Activated T-helper 1 cell treated with anti-CD3 and anti-CD28 coated beads, Interleukin-12 subunit alpha, Interleukin-12 subunit beta, Interleukin-2, Interleukin-4 antibody, amounts not matched to agents 30 ng/mL and 10 ng/mL and 1 ng/mL, durations not matched to agents 14 hours and 24 hours and 36 hours (primary cell): ENCODE data around the gene RASIP1. TPM values are rescaled to one million over a fixed set of nuclear protein-coding genes. Genes with fewer than 3 reads are reported as not detected.
"Not testable (repeated sequence)": the region's sequence is repeated elsewhere in the genome, so short reads cannot be mapped to it uniquely, and the experiment has no call there.

Source experiments
- DNase-seq: peaks from one replicate; pipeline ENCODE4 v3.0.0; 2021; ENCODE audit warnings: low spot score
- H3K27ac Mint-ChIP-seq: one replicate; pipeline ENCODE4 v1.8.0; 2021; ENCODE audit warnings: mild to moderate bottlenecking, mixed read lengths
- H3K27me3 Mint-ChIP-seq: one replicate; pipeline ENCODE4 v1.8.0; 2022; ENCODE audit warnings: mild to moderate bottlenecking, moderate library complexity, mixed read lengths; ENCODE audit not compliant: insufficient read depth
- H3K36me3 Mint-ChIP-seq: one replicate; pipeline ENCODE4 v1.8.0; 2021; ENCODE audit warnings: low read depth, mixed read lengths
- H3K4me1 Mint-ChIP-seq: one replicate; pipeline ENCODE4 v1.8.0; 2021; ENCODE audit warnings: low read depth, mixed read lengths
- H3K4me3 Mint-ChIP-seq: one replicate; pipeline ENCODE4 v1.8.0; 2021; ENCODE audit warnings: mild to moderate bottlenecking, moderate library complexity, mixed read lengths
- H3K9me3 Mint-ChIP-seq: one replicate; pipeline ENCODE4 v1.8.0; 2021; ENCODE audit warnings: mixed read lengths
- intact Hi-C: fragments of 100-400 bp; cut with micrococcal nuclease; formaldehyde crosslinking; loops from one replicate; pipeline ENCODE4 v1.15.1; 2024
- total RNA-seq: library from RNA; stranded (reverse); gene quantifications from 2 replicates; pipeline ENCODE4 v1.2.3, GENCODE V29; 2022

RASIP1 gene
- 0.44 and 0.88 TPM in 2 replicates for total RNA-seq

DNA sequence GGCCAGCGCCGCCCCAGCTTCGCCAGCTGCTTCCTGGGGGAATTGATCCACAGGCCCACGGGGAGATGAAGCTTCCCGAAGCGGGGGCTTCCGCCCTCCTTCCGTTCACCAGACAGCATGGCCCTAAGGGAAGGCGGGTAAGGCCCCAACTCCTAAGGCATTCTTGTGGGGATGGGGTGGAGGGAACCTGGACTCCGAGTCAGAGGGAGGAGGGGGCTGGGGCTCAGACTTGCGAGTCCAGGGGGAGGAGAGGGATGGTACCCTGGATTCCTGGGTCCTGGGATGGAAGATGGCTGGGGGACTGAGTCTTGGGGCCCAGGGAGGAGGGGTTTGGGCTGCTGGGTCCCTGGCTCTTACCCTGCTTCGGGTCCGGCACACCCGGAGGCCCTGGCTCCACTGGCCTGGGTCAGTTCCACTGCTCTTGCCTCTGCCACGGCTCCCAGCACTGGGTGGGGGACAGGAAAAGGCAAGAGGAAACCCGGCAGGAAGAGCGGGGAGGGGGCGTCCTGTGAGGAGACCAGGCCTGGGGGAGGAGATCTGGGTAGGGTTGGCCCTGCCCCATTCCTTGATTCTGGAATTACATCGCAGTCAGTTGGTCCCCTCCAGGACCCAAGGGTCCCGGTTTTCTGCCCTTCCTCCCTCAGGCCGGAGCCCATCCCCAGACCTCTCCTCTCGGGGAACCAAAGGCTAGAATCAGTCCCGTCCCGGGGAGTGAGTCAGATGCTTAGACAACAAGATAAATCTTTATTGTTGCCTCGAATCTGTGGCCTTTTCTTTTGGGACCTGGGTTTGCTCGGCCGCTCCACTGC, at the start of gene RASIP1:
Gene RASIP1 (minus strand): TSS at position 447 of the 809 bp plus-strand sequence. CDS start 328 bp downstream, at position 119.
- no peaks in the 10 kb centered on the region for H3K27me3 Mint-ChIP-seq
- H3K4me1 Mint-ChIP-seq: peaks cover 18% of the 10 kb centered on the region
- intact Hi-C loops: loop anchor here (10.0 kb wide), 1 partner anchor 326 kb away; no protein-coding TSS in a partner anchor
- H3K27ac Mint-ChIP-seq: no peak within 1 kb of the TSS
- H3K4me3 Mint-ChIP-seq: peak within 1 kb of the TSS; percentile 33
- no peaks in the 10 kb centered on the region for H3K9me3 Mint-ChIP-seq
- no peak for DNase-seq
- H3K36me3 Mint-ChIP-seq: no peaks in the 10 kb centered on the region

- intact Hi-C loops, H3K4me1 Mint-ChIP-seq, DNase-seq, H3K4me3 Mint-ChIP-seq, H3K27me3 Mint-ChIP-seq, H3K27ac Mint-ChIP-seq, H3K9me3 Mint-ChIP-seq, H3K36me3 Mint-ChIP-seq: not testable (repeated sequence)
These were observed 46.9 kb upstream of the RASIP1 start for GRCh38 chr19:48787331-48787730.

DNA sequence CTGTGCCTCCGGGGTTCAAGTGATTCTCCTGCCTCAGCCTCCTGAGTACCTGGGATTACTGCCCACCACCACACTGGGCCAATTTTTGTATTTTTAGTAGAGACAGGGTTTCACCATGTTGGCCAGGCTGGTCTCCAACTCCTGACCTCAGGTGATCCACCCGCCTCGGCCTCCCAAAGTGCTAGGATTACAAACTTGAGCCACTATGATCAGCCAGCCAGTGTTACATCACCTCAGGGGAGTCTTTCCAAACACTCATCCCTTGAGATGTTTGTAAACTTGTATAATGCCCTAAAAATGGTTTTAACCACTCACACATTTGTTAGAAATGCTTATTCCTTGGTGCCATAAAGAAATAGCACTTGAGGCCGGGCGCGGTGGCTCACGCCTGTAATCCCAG, 46.0 kb upstream of the RASIP1 start:
- H3K4me3 Mint-ChIP-seq, H3K4me1 Mint-ChIP-seq, intact Hi-C loops, H3K9me3 Mint-ChIP-seq, H3K27me3 Mint-ChIP-seq, DNase-seq, H3K36me3 Mint-ChIP-seq, H3K27ac Mint-ChIP-seq: not testable (repeated sequence)

DNA sequence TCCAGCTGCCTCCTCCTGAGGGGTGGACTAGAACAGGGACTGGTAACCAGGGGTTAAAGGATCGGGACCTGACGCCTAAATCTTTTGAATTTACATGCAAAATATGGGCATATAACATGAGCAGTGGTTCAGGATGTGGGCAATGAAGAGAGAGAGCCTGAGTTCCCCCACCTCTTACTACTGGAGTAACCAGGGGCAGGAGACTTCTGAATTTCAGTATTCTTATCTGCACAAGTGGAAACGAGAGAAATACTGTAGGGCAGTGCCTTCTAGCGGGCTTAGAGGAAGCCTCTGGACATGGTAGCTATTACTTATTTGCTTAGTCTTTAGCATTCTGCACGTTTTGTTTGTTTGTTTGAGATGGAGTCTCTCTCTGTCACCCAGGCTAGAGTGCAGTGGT, 44.1 kb upstream of the RASIP1 start:
- Mint-ChIP-seq H3K9me3 (no peaks in the 10 kb centered on the region), H3K27me3 (peaks cover 9% of the 10 kb centered on the region), H3K4me1 (no peaks in the 10 kb centered on the region), H3K27ac (no peak overlapping the region), H3K4me3 (no peak overlapping the region), H3K36me3 (no peaks in the 10 kb centered on the region)
- DNase-seq: no peak
- intact Hi-C loops: no loop called here

- Mint-ChIP-seq H3K4me3 (no peak overlapping the region), H3K9me3 (no peaks in the 10 kb centered on the region), H3K27me3 (peaks cover 10% of the 10 kb centered on the region), H3K36me3 (no peaks in the 10 kb centered on the region), H3K27ac (no peak overlapping the region), H3K4me1 (no peaks in the 10 kb centered on the region)
- intact Hi-C loops: no loop called here
- no peak for DNase-seq
These were observed 40.4 kb upstream of the RASIP1 start for GRCh38 chr19:48780631-48781391.

DNA sequence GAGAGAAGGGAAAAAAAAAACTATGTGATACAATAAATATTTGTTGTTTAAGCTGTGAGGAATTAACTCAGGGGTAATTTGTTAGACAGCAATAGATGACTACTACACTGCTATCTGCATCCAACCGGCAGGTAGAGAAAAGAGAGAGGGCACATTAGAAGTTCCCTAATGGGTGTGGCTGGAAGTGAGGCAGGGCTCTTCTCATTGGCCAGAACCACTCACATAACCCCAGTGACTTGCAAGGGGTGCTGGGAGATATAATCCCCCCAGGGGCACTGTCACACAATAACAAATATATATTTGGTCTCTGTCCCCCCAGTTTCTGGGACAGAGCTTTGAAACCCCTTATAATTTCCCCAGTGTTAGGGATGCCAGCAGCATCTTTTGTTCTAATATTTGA, 39.2 kb upstream of the RASIP1 start:
- Mint-ChIP-seq H3K4me3 (no peak overlapping the region), H3K36me3 (no peaks in the 10 kb centered on the region), H3K4me1 (no peaks in the 10 kb centered on the region), H3K27ac (no peak overlapping the region), H3K27me3 (peaks cover 6% of the 10 kb centered on the region), H3K9me3 (no peaks in the 10 kb centered on the region)
- DNase-seq: no peak
- intact Hi-C loops: no loop called here

DNA sequence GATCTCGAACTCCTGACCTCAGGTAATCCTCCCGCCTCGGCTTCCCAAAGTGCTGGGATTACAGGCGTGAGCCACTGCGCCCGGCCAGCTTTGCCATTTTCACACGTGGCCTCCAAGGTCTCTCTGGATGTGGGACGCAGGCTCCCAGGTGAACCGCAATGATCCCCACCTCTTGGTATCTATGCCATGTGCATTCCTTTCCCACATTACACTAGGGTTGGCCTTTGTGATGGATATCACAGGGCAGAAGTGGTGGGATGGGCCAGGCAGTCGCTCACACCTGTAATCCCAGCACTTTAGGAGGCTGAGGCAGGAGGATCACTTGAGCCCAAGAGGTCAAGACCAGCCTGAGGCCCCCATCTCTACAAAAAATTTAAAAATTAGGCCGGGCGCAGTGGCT, 37.3 kb upstream of the RASIP1 start:
- Mint-ChIP-seq H3K4me1 (no peaks in the 10 kb centered on the region), H3K36me3 (no peaks in the 10 kb centered on the region), H3K27me3 (peaks cover 3% of the 10 kb centered on the region), H3K9me3 (no peaks in the 10 kb centered on the region), H3K27ac (no peak overlapping the region), H3K4me3 (no peak overlapping the region)
- intact Hi-C loops: no loop called here
- DNase-seq: no peak

DNA sequence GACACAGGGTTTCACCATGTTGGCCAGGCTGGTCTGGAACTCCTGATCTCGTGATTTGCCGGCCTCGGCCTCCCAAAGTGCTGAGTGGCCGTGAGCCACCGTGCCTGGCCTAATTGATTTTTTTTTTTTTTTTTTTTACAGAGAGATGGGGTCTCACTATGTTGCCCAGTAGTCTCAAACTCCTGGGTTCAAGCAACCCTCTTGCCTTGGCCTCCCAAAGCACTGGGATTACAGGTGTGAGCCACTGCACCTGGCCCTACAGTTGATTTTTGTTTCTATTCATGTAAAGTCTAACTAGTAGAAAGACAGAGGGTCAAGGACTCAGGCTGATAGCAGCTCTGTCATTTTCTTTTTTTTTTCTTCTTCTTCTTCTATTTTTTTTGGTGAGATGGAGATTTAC, 36.7 kb upstream of the RASIP1 start:
- no peaks in the 10 kb centered on the region for H3K9me3 Mint-ChIP-seq
- H3K4me1 Mint-ChIP-seq: no peaks in the 10 kb centered on the region
- intact Hi-C loops: no loop called here
- H3K36me3 Mint-ChIP-seq: no peaks in the 10 kb centered on the region
- H3K27me3 Mint-ChIP-seq: peaks cover 3% of the 10 kb centered on the region
- H3K27ac Mint-ChIP-seq: no peak overlapping the region
- no peak for DNase-seq
- H3K4me3 Mint-ChIP-seq: no peak overlapping the region

GRCh38 chr19:48772503-48772953, 32.1 kb upstream of the RASIP1 start:
- Mint-ChIP-seq H3K4me1 (no peaks in the 10 kb centered on the region), H3K27ac (no peak overlapping the region), H3K27me3 (peaks cover 7% of the 10 kb centered on the region), H3K9me3 (no peaks in the 10 kb centered on the region), H3K36me3 (no peaks in the 10 kb centered on the region), H3K4me3 (no peak overlapping the region)
- intact Hi-C loops: no loop called here
- DNase-seq: no peak

GRCh38 chr19:48770734-48771472, 30.5 kb upstream of the RASIP1 start:
- H3K4me1 Mint-ChIP-seq: no peaks in the 10 kb centered on the region
- peaks cover 8% of the 10 kb centered on the region for H3K27me3 Mint-ChIP-seq
- no peak for DNase-seq
- H3K36me3 Mint-ChIP-seq: no peaks in the 10 kb centered on the region
- intact Hi-C loops: no loop called here
- no peak overlapping the region for H3K4me3 Mint-ChIP-seq
- H3K9me3 Mint-ChIP-seq: no peaks in the 10 kb centered on the region
- no peak overlapping the region for H3K27ac Mint-ChIP-seq

- no peak for DNase-seq
- H3K27me3 Mint-ChIP-seq: peaks cover 9% of the 10 kb centered on the region
- no peaks in the 10 kb centered on the region for H3K9me3 Mint-ChIP-seq
- H3K4me3 Mint-ChIP-seq: no peak overlapping the region
- no peaks in the 10 kb centered on the region for H3K4me1 Mint-ChIP-seq
- no peak overlapping the region for H3K27ac Mint-ChIP-seq
- intact Hi-C loops: no loop called here
- H3K36me3 Mint-ChIP-seq: no peaks in the 10 kb centered on the region
These were observed 29.9 kb upstream of the RASIP1 start for GRCh38 chr19:48770266-48770665.

DNA sequence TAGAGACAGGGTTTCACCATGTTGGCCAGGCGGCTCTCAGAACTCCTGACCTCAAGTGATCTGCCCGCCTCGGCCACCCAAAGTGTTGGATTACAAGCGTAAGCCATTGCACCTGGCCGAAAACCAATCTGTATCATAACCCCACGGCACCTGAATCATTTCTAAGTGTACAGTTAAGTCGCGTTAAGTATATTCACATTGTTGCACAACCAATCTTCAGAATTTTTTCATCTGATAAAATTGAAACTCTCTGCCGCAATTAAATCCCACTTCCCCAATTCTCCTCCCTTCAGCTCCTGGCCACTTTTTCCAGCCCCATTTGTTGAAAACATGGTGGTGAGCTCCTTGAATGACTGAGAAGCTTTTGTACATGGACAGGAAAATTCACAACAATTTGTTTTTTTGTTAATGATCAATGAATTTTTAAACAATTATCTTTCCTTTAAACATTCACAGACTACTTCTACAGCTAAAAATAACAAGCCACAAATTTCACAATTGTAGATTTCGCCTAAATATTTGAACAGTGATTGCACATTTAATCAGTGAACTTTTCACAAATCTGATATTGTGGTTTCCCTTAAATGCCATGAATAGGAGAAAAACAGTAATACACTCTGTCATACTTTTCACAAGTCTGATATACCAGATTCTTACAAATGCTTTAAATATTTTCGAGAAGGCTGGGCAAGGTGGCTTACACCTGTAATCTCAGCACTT, 28.7 kb upstream of the RASIP1 start:
- Mint-ChIP-seq H3K4me1 (no peaks in the 10 kb centered on the region), H3K36me3 (no peaks in the 10 kb centered on the region), H3K9me3 (no peaks in the 10 kb centered on the region), H3K27ac (no peak overlapping the region), H3K4me3 (no peak overlapping the region), H3K27me3 (peaks cover 12% of the 10 kb centered on the region)
- intact Hi-C loops: no loop called here
- DNase-seq: no peak
